Activated CD4-positive, CD25-positive, alpha-beta regulatory T cell treated with anti-CD3 and anti-CD28 coated beads, Interleukin-2, amount 50 U/mL, for 24 hours (primary cell): ENCODE measurements around the gene RPS6KA3.
"Not testable (repeated sequence)": the region's sequence is repeated elsewhere in the genome, so short reads cannot be mapped to it uniquely, and the experiment has no call there.

Experiments
- ATAC-seq, 2 donors: fragments of 150-1000 bp; cut with Tn5 transposase; one replicate each; pipeline ENCODE4 v1.10.0; 2021; ENCODE audit warnings: mild to moderate bottlenecking in 1 of 2, moderate library complexity in 1 of 2

RPS6KA3 gene

DNA sequence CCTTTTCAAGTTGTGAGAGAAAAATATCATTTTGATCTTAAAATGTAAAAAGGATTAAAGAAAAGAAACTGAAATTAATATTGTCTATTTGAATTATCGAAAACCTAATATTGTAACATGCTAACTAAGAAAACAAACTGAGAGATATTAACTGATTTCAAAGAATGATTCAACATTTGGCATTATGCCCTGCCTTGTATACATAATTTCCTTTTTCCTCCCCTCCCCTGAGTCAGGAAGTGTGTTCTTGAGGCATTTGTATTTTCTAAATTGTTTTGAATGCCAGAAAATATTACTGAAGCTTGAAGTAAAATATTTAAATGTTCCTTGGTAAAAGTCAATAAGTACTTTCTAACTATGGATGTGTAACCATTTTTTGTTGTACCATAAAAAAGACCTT is 49.4 kb downstream of the RPS6KA3 start:
- no peak for ATAC-seq

DNA sequence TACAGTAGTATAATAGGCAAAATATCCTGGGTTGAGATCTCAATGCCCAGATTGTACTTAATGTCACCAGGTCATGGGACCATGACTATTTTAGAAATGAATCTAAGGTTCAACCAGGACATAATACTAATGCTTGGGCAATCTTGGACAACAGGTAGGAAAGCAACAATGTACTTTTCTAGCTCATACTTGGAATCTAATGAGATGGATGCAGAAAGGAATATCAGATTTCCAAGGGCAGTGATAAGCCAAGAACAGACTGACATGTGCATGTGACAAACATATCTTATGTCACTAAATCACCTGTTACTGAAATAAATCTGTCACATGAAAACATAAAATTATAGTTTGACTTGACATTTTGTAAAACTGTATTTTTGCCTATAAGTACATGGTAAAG is 51.1 kb downstream of the RPS6KA3 start:
- no peak for ATAC-seq

DNA sequence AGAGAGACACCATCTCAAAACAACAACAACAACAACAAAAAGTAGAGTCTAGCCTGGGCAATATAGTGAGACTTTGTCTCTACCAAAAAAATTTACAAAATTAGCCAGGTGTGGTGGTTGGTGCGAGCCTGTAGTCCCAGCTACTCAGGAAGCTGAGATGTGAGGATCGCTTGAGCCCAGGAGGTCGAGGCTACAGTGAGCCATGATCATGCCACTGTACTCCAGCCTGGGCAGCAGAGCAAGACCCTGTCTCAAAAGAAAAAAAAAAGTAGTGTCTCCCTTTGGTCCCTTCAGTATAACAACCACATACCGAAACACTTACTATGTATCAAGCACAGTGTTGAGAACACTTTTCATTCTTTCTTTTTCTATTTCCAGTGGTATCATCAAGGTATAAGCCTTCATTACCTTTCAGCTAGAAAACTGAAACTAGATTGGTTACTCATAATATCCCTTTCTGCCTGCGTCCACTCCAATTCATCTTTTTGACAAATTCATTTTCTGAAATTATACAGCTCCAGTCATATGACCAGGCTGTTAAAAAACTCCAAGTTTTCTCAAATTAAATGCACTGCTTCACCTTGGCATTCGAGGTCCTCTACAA is 54.1 kb downstream of the RPS6KA3 start:
- ATAC-seq = peak; percentile 85 to 97

DNA sequence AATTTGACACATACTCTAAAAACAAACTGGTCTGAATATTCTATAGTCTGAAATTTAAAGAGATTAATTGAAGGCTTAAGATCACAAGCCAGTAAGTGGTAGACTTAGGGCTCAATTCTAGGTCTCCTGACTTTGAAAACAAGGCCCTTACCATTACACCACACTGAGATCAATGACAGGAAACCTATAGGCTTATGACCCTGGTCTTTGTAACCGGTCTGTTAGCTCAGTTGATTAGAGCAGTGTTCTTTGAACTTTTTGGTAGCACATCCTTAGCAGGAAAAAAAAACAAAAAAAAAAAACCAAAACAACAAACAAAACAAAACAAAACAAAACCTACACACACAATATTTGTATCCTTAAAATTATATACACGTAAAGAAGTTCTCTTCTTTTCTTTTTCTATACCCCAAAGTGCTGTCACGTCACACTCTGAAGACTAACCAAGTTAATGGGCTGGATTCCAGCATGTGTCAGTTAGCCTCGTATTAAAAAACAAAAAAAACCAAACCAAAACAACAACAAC is 55.4 kb downstream of the RPS6KA3 start:
- no peak for ATAC-seq

DNA sequence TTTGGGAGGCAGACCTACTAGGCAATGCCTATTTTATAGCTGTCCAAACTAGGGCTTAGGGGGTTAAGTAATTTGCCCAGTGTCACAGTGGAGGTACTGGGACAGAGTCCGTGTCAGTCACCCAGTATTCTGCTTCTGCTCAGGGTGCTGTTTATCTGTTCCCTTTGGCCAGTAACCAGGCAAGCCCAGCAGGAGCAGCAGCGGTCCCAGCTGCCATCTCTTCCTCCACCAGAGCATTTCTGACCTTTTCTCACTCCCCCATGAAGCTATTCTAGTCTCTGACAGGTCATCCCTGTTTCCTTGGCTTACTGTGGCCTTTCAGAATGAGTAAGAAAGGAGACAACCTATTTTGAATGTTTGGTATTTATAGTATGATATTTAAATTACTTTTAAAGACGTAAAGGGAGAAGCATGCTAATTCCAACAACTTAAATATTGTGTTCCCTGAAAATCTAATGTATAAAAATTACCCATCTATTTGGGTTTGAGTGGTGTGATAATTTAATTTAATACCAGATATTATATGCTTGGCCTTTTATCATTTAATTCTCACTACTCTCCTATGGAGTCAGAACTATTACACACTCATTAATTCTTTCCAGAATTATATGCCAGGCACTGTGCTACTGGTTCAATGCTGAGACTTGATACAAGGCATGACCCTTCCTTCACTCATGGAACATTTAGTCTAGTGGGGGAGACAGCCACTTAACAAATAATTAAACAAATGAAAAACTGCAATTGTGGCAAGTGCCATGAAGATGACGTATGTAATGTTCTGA is 60.6 kb downstream of the RPS6KA3 start:
- ATAC-seq = peak in 1 of 2 donors; percentile 48

DNA sequence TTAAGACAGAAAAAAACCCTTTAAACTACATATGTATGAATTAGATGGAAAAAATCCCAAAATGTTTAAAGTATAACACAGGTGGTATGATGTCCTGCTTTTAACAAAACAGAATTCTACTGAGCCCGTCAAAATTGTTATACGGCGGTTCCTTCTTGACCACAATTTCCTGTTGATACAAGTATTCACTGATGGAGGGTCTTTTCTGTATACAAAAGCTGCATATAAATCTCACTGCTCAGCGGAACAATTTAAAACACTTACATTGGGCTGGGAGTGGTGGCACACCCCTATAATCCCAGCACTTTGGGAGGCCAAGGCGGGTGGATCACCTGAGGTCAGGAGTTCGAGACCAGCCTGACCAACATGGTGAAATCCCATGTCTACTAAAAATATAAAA is 62.4 kb downstream of the RPS6KA3 start:
- ATAC-seq = no peak

DNA sequence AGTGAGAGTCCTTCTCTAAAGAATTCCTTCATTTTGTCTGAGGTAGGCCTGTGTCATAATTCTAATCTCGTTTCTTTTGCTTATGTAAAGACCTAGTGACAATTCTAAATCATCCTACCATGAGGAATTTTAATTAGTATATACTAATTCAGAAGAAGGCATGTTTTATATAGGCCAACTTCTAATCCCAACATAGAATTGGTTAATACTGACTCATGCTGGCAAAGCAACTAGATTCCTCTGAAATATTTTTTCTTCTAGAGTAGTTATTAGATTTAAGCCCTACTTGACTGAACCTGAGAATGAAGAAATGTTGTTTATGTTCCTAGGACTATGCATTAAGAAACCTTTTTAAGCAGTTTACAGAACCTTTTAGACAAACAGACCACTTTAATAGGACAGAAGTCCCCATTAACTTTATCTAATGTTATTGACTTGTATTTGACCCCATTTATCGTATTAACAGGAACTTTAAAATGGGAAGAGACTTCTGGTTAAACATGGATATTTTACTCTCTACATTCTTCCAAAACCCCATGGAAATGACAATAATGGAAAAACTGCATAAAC is 69.0 kb downstream of the RPS6KA3 start:
- no peak for ATAC-seq

DNA sequence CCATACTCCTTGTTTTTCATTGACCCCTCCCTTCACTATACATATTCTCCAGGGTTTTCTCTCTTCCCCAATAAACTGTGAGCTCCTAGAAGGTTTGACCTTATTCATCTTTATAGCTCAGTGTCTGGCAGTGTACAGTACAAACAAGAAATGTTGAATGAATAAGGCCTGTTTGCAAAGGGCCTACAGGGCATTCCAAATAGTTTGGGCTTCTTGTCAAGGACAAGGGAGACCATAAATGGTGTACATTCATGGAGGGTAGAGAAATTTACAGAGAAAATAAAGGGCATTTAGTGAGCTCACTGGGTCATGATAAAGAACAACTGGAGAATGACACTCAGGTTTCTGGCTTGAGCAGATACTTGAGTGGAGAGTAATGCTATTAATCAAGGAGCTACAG is 77.5 kb downstream of the RPS6KA3 start:
- ATAC-seq = no peak

DNA sequence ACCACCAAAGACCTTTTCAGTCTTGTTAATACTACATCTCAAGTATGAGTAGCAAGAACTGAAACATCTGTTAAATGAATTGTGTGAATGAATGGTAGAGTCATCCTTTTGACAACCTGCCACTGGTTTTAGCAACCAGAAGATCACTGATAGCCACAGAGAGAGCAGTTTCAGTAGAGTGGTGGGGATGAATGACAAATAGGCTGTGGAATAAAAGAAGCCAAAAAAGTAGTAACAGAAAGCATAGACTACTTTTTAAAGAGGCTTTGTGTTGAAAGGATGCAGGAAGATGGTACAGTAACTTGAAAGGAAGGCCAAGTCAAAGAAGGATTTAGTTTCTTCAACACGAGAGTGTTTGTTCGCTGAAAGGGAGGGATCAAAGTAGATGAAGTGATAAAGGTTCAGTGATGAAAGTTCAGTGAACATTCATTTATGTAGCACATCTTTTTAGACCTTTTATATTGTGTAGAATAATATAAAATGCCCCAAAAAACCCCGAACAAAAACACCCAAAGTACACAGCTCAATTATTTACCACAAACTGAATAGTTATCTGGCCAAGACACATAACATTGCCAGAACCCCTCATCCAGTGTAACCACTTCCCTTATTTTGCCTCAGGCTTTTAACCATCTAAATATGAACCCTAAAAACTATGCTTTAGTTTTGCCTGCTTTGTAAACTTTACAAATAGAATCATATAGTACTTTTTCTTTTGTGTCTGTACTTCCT is 84.9 kb downstream of the RPS6KA3 start:
- peak; percentile 51 to 67 for ATAC-seq

DNA sequence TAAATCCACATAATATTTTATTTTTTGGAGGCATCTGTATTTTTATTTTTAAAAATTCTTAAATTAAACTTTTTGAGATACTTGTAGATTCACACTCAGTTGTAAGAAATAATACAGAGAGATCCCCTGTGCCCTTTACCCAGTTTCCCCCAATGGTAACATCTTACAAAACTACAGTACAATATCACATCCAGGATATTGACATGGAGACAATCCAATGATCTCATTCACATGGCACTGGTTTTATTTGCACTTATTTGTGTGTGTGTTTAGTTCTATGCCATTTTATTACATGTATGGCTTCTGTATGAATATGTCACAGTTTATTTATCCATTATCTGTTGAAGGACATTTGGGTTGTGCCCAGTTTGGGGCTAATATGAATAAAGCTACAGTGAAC is 89.6 kb downstream of the RPS6KA3 start:
- no peak for ATAC-seq

DNA sequence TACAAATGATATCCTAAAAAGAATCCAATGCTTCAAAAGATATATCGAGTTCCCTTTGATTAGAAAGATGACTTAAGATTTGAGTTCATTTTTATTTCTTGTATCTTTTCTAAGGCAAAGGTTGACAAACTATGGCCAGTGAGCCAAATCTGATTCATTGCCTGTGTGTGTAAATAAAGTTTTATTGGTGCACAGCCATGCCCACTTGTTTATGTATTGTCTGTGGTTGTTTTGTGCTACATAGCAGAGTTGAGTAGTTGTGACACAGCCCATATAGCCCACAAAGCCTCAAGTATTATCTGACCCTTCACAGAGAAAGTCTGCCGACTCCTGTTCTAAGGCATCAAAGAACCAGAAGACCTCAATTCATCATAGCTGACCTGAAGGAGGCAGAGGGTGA is 92.9 kb downstream of the RPS6KA3 start:
- ATAC-seq = no peak

DNA sequence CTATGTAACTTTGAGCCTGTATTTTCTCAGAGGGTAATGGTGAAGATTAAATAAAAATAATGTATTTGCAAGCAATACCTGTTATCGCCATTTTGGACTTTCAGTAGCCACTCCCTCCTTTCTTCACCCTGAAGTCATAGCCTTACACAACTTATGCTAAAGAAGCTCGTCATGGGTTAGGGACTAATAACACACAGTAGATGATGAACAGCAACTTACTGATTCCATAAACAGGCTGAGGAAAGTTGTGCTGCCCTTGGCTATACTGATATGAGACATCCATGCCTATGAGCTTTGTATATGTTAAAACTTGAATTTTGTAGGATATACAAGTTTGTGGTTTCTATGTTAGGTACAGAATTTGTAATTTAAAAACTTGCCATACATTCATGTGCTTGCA is 93.4 kb downstream of the RPS6KA3 start:
- ATAC-seq = no peak

DNA sequence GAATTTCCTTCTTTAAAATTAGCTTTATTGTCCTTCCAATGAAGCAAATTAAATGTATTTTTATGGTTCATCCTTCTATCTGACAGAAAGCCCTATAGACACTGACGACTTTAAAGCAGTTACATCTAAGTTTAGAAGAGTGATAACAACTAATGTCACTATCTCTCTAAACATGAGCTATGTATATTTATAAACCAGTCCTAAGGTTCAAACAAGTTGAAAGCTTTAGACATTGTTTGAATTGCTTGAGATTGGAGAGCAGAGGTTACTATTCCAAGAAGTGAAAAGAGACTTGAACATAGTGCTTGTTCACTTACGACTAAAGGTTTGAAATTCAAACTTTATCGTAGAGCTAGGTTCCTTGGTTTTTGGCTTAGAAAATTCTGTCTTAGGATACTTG is 94.8 kb downstream of the RPS6KA3 start:
- no peak for ATAC-seq

DNA sequence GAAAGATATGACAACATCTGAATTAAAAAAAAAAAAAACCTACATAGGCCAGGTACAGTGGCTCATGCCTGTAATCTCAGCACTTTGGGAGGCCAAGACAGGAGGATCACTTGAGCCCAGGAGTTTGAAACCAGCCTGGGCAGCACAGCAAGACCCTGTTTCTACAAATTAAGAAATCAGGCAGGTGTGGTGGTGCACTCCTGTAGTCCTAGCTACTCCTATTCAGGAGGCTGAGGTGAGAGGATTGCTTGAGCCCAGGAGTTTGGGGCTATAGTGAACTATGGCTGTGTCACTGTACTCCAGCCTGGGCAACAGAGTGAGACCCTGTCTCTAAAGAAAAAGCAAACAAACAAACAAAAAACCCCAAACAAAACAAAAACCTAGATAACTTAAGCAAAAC is 104.2 kb downstream of the RPS6KA3 start:
- ATAC-seq = not testable (repeated sequence)

DNA sequence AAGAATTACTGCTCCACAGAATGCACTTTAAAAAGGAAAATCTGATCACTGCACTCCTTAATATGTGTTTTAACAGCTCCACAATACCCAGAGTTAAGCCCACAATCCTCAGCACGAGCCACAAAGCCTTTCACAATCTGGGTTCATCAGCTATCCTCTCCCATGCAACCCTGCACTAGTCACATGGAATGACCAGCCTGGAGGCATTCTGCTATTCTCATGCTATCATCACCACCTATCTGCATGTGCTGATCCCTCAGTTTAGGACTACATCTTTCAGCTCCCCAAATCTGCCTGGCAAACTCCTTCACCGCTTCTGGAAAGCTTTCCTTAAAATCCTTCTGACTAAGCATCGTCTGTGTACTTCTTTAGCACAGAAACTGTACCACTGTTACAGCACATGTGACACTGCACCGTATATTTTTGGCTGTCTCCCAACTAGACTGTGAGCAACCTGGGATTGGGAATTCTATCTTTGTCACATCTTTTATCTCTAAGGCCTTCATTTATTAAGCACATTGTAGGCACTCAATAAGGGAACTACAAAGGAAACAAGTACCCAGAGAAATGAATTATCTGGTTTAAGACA is 106.8 kb downstream of the RPS6KA3 start:
- no peak for ATAC-seq

DNA sequence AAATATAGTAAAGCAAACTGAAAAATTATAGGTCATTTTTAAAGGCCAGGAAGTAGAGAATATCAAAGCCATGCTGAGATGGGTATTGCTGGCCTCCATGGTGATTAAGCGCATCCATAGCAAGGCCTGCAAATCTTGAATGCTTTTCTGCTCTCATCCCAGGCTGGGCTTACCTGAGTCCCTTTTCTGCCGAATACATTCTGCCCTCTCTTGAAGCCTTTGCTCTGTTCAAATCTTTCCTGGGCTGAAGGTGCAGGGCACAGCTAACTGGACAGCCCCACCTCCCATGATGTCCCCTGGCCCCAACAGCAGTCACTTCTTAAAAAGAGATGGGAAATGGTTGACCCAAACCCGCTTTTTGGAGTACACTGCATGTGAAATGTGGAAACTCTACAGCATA is 115.0 kb downstream of the RPS6KA3 start:
- ATAC-seq = no peak

DNA sequence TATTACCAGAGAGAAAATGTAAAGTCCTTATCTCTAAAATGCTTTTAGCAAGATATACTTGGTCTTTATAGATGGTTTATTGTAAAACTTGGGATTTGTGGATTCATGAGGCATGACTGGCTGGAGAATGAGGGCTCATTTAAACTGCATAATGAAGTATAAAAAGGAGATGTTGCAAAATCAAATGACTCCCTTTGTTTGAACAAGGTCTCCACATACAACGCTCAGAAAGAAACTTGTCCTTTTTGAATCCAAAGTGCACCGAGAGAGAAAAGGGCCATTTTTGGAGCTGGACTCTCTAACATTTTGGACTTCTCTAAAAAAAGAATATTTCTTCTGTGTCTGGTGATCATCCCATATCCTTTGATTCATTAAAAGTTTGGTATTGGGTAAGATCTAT is 117.4 kb downstream of the RPS6KA3 start:
- no peak for ATAC-seq

DNA sequence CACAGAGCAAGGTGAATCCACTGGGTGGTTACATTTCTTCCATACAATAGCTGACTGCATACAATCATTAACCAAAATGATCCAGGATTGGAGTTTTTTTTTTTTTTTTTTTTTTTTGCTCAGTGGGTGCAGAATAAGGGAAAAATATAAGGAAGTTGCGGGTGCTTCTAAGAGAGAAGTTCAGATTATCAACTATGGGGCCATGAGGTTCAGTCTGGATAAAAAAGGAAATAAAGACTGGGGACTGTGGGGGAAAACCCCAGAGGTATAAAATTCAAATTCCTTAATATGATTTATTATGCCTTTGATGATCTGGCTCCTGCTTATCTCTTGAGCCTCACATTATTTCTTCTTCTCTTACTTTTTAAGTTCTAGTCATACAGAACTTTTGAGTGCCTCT is 119.1 kb downstream of the RPS6KA3 start:
- no peak for ATAC-seq

DNA sequence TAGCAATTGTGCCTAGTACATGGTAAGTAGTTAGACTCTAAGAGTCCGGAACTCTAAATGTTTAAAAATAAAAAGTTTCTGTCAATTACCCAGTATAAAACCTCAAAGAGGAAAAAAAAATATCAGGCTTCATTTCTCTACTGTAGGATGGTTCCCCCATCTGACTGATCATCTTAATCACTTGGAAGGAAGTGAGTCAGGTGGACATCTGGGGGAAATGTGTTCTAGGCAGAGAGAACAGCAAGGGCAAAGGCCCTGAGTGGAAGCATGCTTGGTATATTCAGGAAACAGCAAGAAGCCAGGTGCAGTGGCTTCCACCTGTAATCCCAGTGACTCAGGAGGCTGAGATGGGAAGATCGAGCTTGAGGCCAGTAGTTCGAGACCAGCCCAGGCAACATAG is 122.2 kb downstream of the RPS6KA3 start:
- ATAC-seq = peak in 1 of 2 donors; percentile 22

DNA sequence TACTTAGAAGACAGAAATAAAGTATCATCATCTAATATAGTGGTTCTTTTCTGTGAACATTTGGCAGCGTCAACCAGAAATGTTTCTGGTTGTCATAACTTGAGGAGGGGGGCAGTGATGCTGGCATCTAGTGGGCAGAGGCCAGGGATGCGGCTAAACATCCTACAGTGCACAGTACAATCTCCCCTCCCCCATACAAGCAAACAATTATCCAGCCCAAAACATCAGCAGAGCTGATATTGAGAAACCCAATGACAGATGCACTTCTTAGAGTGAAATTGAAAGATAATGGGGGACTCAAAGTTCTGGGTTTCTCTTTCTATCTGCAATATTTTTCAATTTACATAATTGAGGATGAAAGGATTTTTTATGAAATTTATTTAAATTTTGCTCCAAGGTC is 123.1 kb downstream of the RPS6KA3 start:
- ATAC-seq = no peak

DNA sequence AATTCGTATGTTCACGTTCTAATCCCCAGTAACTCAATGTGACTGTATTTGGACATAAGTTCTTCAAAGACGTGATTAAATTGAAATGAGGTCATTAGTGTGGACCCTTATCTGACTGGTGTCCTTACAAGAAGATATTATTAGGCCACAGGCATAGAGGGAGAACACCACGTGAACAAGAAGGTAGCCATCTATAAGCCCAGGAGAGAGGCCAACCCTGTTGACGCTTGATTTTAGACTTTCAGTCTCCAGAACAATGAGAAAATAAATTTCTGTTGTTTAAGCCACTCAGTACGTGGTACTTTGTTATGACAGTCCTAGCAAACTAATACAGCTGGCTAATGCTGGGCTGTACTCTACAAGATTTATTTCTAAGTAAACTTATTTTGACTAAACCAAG is 123.6 kb downstream of the RPS6KA3 start:
- ATAC-seq = no peak

DNA sequence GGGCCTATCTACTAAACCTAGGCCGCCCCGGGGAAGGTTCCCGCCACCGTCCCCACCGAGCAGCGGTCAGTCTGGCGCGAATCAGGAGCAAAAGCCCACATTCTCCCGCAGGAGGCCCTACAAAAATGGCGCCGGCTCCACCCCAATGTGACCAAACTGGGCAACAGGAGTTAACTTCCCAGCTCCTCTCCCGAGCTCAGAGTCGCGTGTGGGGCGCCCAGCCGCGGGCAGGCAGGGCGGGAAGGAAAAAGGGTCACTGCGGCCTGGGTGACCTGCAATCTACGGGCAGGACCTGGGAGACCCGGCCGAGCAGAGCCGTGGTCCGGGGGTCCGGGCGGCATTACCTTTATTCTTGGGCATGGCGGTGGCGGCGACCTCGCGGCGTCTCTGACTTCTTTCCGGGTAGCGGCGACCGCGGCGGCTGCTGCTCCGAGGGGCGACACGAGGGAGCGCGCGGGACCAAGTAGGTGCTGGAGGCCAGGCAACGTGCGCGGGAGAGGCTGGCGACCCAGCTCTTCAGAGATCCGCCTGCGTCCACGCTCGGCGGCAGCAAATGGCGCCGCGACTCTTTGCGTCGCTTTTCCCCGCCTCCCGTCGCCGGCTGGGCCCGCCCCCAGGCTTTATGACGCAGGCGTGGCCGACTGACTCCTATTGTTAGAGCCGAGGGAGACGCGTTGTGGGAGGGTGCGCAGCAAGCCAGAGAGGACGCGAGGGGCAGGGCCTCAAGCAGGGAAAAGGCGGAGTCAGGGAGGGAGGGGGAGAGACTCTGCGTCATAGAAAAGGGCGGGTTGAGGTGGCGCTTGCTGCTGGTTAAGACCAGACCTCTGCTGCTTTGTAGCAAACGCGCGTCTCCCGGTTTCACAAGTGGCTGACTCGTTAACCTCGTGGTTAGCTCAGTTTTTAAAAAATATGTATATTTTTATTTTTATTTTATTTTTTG is 125.2 kb downstream of the RPS6KA3 start, which contains the start of gene EIF1AX:
Gene EIF1AX, minus strand, starts transcription at position 558 of the 940 bp plus-strand sequence. Its CDS starts 198 bp downstream, at position 360.
- ATAC-seq = peak; percentile 97 to 98
